ENCODE measurements around the gene EEF1A1. TPM values are rescaled to one million over a fixed set of nuclear protein-coding genes. Genes with fewer than 3 reads are reported as not detected.
"Not testable (repeated sequence)": the region's sequence is repeated elsewhere in the genome, so short reads cannot be mapped to it uniquely, and the experiment has no call there.

The EEF1A1 gene
- total RNA-seq, 3 donors from 2014 or later, result 12,629 to 16,405 (median 13,038) TPM

DNA sequence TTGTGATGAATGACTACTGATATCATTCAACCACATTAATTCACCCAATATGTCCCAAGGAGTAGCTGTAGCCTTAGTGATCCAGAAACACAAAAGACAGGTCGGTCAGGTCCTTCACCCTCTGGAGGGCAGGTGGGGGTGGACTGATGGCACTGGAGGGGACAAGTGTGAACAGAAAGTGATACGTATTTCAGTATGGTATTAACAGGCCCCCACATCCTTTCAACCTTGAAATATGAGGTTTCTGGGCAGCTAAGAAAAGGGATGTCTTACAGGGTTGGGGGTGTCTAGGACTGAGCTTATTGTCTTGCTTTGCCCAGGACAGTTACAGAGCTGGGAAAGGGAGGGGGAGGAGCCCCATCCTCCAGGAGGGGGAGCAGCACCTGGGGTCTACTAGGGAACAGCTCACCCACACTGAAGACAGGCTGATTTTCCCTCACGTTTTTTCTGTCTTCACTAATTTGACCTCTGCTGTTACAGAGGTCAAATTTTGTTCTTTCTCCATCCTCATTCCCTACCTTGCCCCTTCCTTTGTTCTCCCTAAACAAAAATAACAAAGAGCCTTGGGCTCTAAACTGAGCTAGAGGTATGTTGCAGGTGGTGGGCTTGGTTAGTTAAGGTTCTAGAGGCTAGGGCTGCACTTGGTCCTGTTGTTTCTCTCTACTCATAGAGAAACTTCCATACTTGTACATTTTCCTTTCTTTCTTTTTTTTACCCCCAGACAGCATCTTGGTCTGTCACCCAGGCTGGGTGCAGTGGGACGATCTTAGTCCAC, 38.0 kb upstream of the EEF1A1 start:
- DNase-seq (ENCODE audit: low spot score in 2 of 2), result no peak
- H3K4me1 ChIP-seq, result no peaks in the 10 kb centered on the region
- intact Hi-C loops (cut with DNase I; ENCODE audit: low total_unique reads), result no loop called here

DNA sequence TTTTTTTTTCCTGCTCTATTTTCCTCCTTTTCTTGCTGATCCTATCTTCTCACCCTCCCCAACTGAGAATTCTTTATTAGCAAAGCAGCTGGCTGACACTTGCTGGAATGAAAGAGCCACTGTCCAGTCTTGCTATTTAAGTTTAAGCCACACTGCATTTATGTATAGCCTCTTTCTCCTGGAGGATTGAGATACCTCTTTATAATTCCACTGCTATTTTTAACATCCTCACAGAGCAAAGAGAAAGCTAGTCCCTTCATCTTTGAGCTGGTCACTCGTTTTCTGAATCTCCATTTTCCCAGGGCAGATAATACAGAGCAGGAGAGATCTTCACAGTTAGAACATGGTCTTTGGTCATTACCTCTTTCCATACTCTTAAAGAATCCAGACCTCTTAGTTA, 36.0 kb upstream of the EEF1A1 start:
- intact Hi-C loops (cut with DNase I; ENCODE audit: low total_unique reads), result no loop called here
- no peak overlapping the region for H3K4me3 ChIP-seq
- no peaks in the 10 kb centered on the region for H3K27me3 ChIP-seq
- H3K4me1 ChIP-seq, result no peaks in the 10 kb centered on the region
- TF ChIP-seq POLR2A (IDR thresholded peaks at IDR 0.05) (no peak), POLR2AphosphoS5 (IDR thresholded peaks at IDR 0.05) (no peak)
- TF ChIP-seq, protein P1, sequence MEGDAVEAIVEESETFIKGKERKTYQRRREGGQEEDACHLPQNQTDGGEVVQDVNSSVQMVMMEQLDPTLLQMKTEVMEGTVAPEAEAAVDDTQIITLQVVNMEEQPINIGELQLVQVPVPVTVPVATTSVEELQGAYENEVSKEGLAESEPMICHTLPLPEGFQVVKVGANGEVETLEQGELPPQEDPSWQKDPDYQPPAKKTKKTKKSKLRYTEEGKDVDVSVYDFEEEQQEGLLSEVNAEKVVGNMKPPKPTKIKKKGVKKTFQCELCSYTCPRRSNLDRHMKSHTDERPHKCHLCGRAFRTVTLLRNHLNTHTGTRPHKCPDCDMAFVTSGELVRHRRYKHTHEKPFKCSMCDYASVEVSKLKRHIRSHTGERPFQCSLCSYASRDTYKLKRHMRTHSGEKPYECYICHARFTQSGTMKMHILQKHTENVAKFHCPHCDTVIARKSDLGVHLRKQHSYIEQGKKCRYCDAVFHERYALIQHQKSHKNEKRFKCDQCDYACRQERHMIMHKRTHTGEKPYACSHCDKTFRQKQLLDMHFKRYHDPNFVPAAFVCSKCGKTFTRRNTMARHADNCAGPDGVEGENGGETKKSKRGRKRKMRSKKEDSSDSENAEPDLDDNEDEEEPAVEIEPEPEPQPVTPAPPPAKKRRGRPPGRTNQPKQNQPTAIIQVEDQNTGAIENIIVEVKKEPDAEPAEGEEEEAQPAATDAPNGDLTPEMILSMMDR (IDR thresholded peaks at IDR 0.05), result no peak
- H3K9me3 ChIP-seq, result no peaks in the 10 kb centered on the region
- H3K36me3 ChIP-seq, result no peaks in the 10 kb centered on the region
- DNase-seq (ENCODE audit: low spot score in 2 of 2), result no peak
- H3K27ac ChIP-seq, result no peak overlapping the region

More for the DNA sequence above, 38.0 kb upstream of the EEF1A1 start:
- no peak overlapping the region for H3K27ac ChIP-seq
- TF ChIP-seq, protein P1 (IDR thresholded peaks at IDR 0.05), result no peak
- no peak for TF ChIP-seq POLR2A (IDR thresholded peaks at IDR 0.05)
- TF ChIP-seq POLR2AphosphoS5 (IDR thresholded peaks at IDR 0.05), result no peak
- no peaks in the 10 kb centered on the region for H3K36me3 ChIP-seq
- H3K9me3 ChIP-seq, result no peaks in the 10 kb centered on the region
- H3K27me3 ChIP-seq, result no peaks in the 10 kb centered on the region
- H3K4me3 ChIP-seq, result no peak overlapping the region

DNA sequence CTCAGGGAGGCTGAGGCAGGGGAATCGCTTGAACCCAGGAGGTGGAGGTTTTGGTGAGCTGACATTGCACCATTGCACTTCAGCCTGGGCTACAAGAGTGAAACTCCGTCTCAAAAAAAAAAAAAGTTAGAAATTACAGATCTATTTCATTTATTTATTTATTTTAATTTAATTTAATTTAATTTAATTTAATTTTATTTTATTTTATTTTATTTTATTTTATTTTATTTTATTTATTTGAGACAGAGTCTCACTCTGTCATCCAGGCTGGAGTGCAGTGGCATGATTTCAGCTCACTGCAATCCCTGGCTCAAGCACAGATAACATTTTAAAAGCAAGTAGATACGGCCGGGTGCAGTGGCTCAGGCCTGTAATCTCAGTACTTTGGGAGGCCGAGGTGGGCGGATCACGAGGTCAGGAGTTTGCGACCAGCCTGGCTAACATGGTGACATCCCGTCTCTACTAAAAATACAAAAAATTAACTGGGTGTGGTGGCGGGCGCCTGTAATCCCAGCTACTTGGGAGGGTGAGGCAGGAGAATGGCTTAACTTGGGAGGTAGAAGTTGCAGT, 34.6 kb upstream of the EEF1A1 start:
- H3K4me3 ChIP-seq; H3K36me3 ChIP-seq; H3K27me3 ChIP-seq; H3K27ac ChIP-seq; H3K4me1 ChIP-seq; DNase-seq (ENCODE audit: low spot score in 2 of 2); H3K9me3 ChIP-seq; intact Hi-C loops (cut with DNase I; ENCODE audit: low total_unique reads): not testable (repeated sequence)

DNA sequence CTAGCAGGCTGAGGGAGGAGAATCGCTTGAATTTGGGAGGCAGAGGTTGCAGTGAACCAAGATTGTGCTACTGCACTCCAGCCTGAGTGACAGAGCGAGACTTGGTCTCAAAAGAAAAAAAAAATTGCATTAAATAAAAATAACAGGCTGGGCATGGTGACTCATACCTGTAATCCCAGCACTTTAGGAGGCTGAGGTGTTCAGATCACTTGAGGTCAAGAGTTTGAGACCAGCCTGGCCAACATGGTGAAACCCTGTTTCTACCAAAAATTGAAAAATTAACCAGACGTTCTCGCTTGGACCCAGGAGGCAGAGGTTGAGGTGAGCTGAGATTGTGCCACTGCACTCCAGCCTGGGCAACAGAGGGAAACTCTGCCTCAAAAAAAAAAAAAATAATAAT, 30.3 kb upstream of the EEF1A1 start:
- DNase-seq (ENCODE audit: low spot score in 2 of 2); H3K36me3 ChIP-seq; H3K9me3 ChIP-seq; H3K27ac ChIP-seq; intact Hi-C loops (cut with DNase I; ENCODE audit: low total_unique reads); H3K27me3 ChIP-seq; H3K4me3 ChIP-seq; H3K4me1 ChIP-seq: not testable (repeated sequence)

DNA sequence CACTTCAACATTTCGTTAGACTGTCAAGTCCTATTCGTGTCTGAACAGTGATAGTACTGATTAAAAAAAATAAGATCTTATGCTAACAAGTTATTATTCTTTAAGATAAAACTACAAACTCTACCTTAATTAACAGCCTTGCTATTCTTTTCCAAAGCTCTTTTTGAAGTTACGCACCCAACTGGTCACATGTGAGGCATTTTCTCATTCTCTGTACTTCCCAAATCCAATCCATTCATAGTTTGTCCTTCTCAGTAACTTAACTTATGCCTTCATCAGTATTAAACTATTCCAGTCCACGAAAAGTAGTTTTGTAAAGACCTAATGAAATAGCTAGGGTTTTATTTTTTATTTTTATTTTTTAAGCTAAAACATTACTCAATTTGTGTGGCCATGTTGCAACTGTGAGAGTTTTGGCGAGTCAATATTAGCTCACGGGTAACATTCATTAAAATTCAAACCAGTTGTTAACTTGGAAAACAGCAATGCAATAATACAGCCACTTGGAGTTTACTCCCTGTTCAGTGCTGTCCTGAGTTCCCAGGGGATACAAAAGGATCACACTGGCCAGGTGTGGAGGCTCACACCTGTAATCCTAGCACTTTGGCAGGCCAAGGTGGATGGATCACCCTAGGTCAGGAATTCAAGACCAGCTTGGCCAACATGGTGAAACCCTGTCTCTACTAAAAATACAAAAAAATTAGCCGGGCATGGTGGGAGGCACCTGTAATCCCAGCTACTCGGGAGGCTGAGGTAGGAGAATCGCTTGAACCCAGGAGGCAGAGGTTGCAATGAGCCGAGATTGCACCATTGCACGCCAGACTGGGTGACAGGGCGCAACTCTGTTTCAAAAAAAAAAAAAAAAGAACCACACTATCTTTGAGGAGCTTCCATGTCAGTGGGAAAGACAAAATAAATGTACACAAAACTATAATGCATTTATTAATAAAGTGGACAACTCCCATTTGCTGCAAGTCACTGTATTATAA, 27.9 kb upstream of the EEF1A1 start:
- no peak for DNase-seq (ENCODE audit: low spot score in 2 of 2)
- H3K4me3 ChIP-seq, result no peak overlapping the region
- no peaks in the 10 kb centered on the region for H3K36me3 ChIP-seq
- TF ChIP-seq, protein P1 (IDR thresholded peaks at IDR 0.05), result no peak
- intact Hi-C loops (cut with DNase I; ENCODE audit: low total_unique reads), result no loop called here
- no peaks in the 10 kb centered on the region for H3K4me1 ChIP-seq
- H3K27me3 ChIP-seq, result no peaks in the 10 kb centered on the region
- no peaks in the 10 kb centered on the region for H3K9me3 ChIP-seq
- H3K27ac ChIP-seq, result no peak overlapping the region

DNA sequence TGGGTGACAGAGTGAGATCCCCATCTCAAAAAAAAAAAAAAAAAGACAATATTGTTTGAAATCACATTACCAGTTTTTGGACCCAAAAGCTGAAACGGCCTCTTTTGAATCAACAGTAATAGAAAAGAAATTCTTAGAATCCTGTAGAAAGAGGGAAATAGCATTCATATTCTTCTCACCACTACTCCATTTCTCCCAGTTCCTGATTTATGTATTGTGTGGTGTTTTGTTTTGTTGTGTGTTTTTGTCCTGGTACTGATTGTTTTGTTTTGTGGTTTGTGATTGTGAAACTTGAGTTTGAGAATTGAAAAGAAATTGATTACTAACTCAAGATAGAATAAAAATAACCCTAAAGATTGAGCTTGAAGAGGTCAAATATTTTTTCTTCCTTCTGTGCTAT, 26.2 kb upstream of the EEF1A1 start:
- intact Hi-C loops (cut with DNase I; ENCODE audit: low total_unique reads), result no loop called here
- H3K27ac ChIP-seq, result no peak overlapping the region

More for the DNA sequence above, 26.2 kb upstream of the EEF1A1 start:
- TF ChIP-seq POLR2A (IDR thresholded peaks at IDR 0.05), result no peak
- TF ChIP-seq POLR2AphosphoS5 (IDR thresholded peaks at IDR 0.05), result no peak
- H3K4me1 ChIP-seq, result no peaks in the 10 kb centered on the region
- H3K9me3 ChIP-seq, result no peaks in the 10 kb centered on the region
- no peaks in the 10 kb centered on the region for H3K27me3 ChIP-seq
- no peak overlapping the region for H3K4me3 ChIP-seq
- no peak for DNase-seq (ENCODE audit: low spot score in 2 of 2)
- no peaks in the 10 kb centered on the region for H3K36me3 ChIP-seq

All from breast epithelium (tissue), 4 donors.